Liver (tissue), 9 donors: ENCODE results near the gene ZNF101. TPM values are rescaled to one million over a fixed set of nuclear protein-coding genes. Genes with fewer than 3 reads are reported as not detected.

Experiments used
- DNase-seq: peaks from one replicate; pipeline ENCODE4 v3.0.0-alpha.2; 2017; ENCODE audit warnings: low spot score
- H3K27ac ChIP-seq, 2 donors: one replicate each; pipeline ENCODE4 v1.7.0; 2013; ENCODE audit warnings: inconsistent platforms in 2 of 2, low read length in 2 of 2, control low read depth in 1 of 2, low read depth in 1 of 2, mild to moderate bottlenecking in 1 of 2
- H3K27me3 ChIP-seq, 4 donors: one replicate each; pipeline versions ENCODE4 v1.6.1 to v1.7.0; 2013; ENCODE audit warnings: low read length in 3 of 4, inconsistent platforms in 1 of 4, mild to moderate bottlenecking in 1 of 4, moderate library complexity in 1 of 4; ENCODE audit not compliant: control insufficient read depth in 4 of 4, insufficient read depth in 4 of 4
- H3K36me3 ChIP-seq, 4 donors: one replicate each; pipeline versions ENCODE4 v1.6.1 to v1.7.0; 2013; ENCODE audit warnings: low read length in 3 of 4, mild to moderate bottlenecking in 3 of 4, low read depth in 1 of 4, moderate library complexity in 1 of 4; ENCODE audit not compliant: control insufficient read depth in 4 of 4, insufficient read depth in 3 of 4
- H3K4me1 ChIP-seq, 4 donors: one replicate each; pipeline versions ENCODE4 v1.6.1 to v1.7.0; 2013; ENCODE audit warnings: low read length in 3 of 4, mild to moderate bottlenecking in 3 of 4, moderate library complexity in 1 of 4; ENCODE audit not compliant: control insufficient read depth in 4 of 4, insufficient read depth in 4 of 4
- H3K4me3 ChIP-seq, 3 donors: one replicate each; pipeline versions ENCODE4 v1.6.1 to v1.7.0; 2013; ENCODE audit warnings: low read length in 3 of 3, control low read depth in 1 of 3, low read depth in 1 of 3, mild to moderate bottlenecking in 1 of 3
- H3K9ac ChIP-seq, 2 donors: one replicate each; pipeline ENCODE4 v1.7.0; 2013; ENCODE audit warnings: low read length in 2 of 2, mild to moderate bottlenecking in 2 of 2, moderate library complexity in 2 of 2, control low read depth in 1 of 2, low read depth in 1 of 2
- H3K9me3 ChIP-seq, 4 donors: one replicate each; pipeline versions ENCODE4 v1.6.1 to v1.7.0; 2013; ENCODE audit warnings: low read length in 3 of 4; ENCODE audit not compliant: control insufficient read depth in 4 of 4
- EGR1 ChIP-seq, 2 donors: IDR thresholded peaks; 2 replicates each; pipeline ENCODE4 v1.6.1; 2016 to 2018; ENCODE audit warnings: antibody characterized with exemption in 2 of 2, low read depth in 2 of 2
- HNF4G ChIP-seq: IDR thresholded peaks from 2 replicates; pipeline ENCODE4 v1.6.1; 2016; ENCODE audit warnings: antibody characterized with exemption
- RAD21 ChIP-seq, 2 donors: IDR thresholded peaks; 2 replicates each; pipeline ENCODE4 v1.6.1; 2016; ENCODE audit warnings: antibody characterized with exemption in 2 of 2, mild to moderate bottlenecking in 2 of 2
- SP1 ChIP-seq: IDR thresholded peaks from 2 replicates; pipeline ENCODE4 v1.6.1; 2018; ENCODE audit warnings: antibody characterized with exemption, mild to moderate bottlenecking
- YY1 ChIP-seq: IDR thresholded peaks from 2 replicates; pipeline ENCODE4 v1.6.1; 2016; ENCODE audit warnings: antibody characterized with exemption, mild to moderate bottlenecking
- ZBTB33 ChIP-seq: IDR thresholded peaks from 2 replicates; pipeline ENCODE4 v1.6.1; 2016; ENCODE audit warnings: antibody characterized with exemption
- WGBS: extraction: QIAGEN DNeasy Blood & Tissue Kit; methylation state at CpG from one replicate; pipeline ENCODE4 v1.1.7; 2013; 5-methylcytosine and 5-hydroxymethylcytosine counted together
- polyA plus RNA-seq, 2 donors: library from polyadenylated mRNA; stranded (reverse) in 1 of 2; unstranded in 1 of 2; fragments of 200-250 nt in 1 of 2; fragments of >200 nt in 1 of 2; fragmentation: Nextera tagmentation in 1 of 2; extraction: Ambion mirVana in 1 of 2; gene quantifications; one replicate each; pipeline versions ENCODE4 v1.2.1 to v1.2.3, GENCODE V29; 2013 to 2015
- total RNA-seq, 2 donors: library from RNA; depleted of rRNA; stranded (reverse); fragments of >200 nt; gene quantifications; one replicate each; pipeline ENCODE4 v1.2.3, GENCODE V29; 2014
- TF ChIP-seq, protein P1 (sequence below): fragments of 150-350 bp; IDR thresholded peaks from 2 replicates; pipeline ENCODE4 v1.5.1; 2017; ENCODE audit warnings: improper control_type of control experiment, low read depth, low read length; ENCODE audit not compliant: missing input control
- donor health status: healthy.
- donor health status: healthy.
- donor health status: healthy.
- donor health status: healthy.
- donor health status: healthy.

The ZNF101 gene
- total and polyA plus RNA-seq, 4 donors, result 1.5 to 6.9 (median 3.5) TPM

DNA sequence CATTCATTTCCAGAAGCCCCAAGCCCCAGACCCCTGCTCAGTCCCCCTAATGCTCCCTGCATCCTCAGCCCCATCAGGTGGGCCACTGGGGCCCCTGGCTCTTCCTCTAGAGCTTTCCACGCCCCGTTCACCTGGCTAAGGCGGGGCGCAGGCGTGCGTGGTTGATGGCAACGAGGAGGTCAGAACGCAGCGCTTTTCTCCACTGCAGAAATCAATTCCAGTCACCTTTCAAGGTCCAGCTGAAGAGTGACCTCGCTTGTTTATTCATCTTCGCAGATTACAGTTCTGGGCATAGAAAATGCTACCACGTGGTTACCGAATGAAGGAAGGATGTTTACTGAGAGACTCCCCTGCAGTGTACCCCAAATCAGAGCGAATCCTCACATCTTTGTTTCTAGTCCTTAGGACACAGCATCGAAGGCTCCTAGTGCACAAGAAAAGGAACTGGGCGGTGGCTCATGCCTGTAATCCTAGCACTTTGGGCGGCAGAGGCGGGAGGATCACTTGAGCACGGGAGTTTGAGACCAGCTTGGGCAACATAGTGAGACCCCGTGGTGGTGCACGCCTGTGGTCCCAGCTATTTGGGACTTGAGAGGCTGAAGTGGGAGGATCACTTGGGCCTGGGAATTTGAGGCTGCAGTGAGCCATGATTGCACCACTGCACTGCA, 49.3 kb upstream of the ZNF101 start:
- H3K4me1 ChIP-seq, result no peaks in the 10 kb centered on the region
- WGBS, result 50% methylated on average over 21 of the region's 21 CpGs
- peaks cover 0 to 8% (median 0%) of the 10 kb centered on the region in 4 donors for H3K9me3 ChIP-seq
- no peak for DNase-seq
- H3K36me3 ChIP-seq, result no peaks in the 10 kb centered on the region
- no peaks in the 10 kb centered on the region for H3K27me3 ChIP-seq
- no peak overlapping the region for H3K27ac ChIP-seq
- no peak overlapping the region for H3K9ac ChIP-seq
- TF ChIP-seq ZBTB33 (no peak), HNF4G (no peak), SP1 (no peak), EGR1 (IDR thresholded peaks at IDR 0.05; ENCODE audit: low read depth in 2 of 2) (no peak)
- TF ChIP-seq, protein P1, sequence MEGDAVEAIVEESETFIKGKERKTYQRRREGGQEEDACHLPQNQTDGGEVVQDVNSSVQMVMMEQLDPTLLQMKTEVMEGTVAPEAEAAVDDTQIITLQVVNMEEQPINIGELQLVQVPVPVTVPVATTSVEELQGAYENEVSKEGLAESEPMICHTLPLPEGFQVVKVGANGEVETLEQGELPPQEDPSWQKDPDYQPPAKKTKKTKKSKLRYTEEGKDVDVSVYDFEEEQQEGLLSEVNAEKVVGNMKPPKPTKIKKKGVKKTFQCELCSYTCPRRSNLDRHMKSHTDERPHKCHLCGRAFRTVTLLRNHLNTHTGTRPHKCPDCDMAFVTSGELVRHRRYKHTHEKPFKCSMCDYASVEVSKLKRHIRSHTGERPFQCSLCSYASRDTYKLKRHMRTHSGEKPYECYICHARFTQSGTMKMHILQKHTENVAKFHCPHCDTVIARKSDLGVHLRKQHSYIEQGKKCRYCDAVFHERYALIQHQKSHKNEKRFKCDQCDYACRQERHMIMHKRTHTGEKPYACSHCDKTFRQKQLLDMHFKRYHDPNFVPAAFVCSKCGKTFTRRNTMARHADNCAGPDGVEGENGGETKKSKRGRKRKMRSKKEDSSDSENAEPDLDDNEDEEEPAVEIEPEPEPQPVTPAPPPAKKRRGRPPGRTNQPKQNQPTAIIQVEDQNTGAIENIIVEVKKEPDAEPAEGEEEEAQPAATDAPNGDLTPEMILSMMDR, result no peak
- no peak overlapping the region for H3K4me3 ChIP-seq

DNA sequence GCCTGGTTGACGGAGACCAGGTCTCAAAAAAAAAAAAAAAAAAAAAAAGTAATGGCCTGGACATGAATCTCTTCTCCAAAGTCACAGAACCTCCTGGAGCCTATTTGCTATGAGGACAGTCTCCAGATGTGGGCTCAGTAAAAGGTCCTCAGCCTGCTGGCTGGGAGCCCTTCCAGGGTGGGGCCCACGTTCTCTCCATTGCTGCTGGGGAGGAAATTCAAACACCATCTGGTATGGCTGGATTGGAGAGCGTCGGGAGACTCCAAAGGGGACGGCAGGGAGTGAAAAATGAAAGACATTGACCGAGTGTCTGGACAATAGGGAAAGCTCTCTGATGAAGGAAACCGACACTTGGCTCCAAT, 48.8 kb upstream of the ZNF101 start:
- no peaks in the 10 kb centered on the region for H3K36me3 ChIP-seq
- no peak for DNase-seq
- no peak overlapping the region for H3K27ac ChIP-seq
- H3K4me1 ChIP-seq, result no peaks in the 10 kb centered on the region
- 76% methylated on average over 7 of the region's 7 CpGs for WGBS
- no peak overlapping the region for H3K9ac ChIP-seq
- H3K27me3 ChIP-seq, result no peaks in the 10 kb centered on the region
- no peak for TF ChIP-seq YY1
- H3K4me3 ChIP-seq, result no peak overlapping the region
- peaks cover 0 to 8% (median 0%) of the 10 kb centered on the region in 4 donors for H3K9me3 ChIP-seq

DNA sequence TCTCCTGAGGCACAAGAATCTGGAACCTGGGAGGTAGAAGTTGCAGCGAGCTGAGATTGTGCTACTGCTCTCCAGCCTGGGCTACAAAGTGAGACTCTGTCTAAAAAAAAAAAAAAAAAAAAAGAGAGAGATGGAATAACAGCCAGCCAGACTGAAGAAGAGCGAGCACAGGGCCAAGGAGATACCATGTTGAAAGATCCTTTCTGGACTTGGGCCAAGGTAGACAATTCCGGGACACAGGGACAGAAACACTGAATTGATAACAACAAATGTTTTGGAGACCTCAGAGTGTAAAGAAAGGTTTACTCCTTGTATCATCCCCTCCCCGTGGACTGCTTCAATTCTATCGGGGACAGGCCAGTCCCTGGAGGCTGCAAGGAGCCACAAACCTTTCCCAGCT, 45.3 kb upstream of the ZNF101 start:
- H3K36me3 ChIP-seq, result no peaks in the 10 kb centered on the region
- no peak for TF ChIP-seq RAD21 (IDR thresholded peaks at IDR 0.05)
- TF ChIP-seq, protein P1, result no peak
- WGBS, result 83% methylated on average over 5 of the region's 5 CpGs
- H3K4me1 ChIP-seq, result peaks cover 0 to 7% (median 2%) of the 10 kb centered on the region in 4 donors
- no peak for DNase-seq
- H3K27ac ChIP-seq, result no peak overlapping the region
- H3K4me3 ChIP-seq, result no peak overlapping the region
- H3K27me3 ChIP-seq, result no peaks in the 10 kb centered on the region
- H3K9me3 ChIP-seq, result peaks cover 0 to 4% (median 0%) of the 10 kb centered on the region in 4 donors
- H3K9ac ChIP-seq, result no peak overlapping the region
